NCI-H187 (cell line): ENCODE measurements around the gene DISC1.
"Not testable (repeated sequence)": the region's sequence is repeated elsewhere in the genome, so short reads cannot be mapped to it uniquely, and the experiment has no call there.

Source experiments
- DNase-seq, 2 experiments: peaks; one replicate each; lab custom pipeline; 2025; lab: John Stamatoyannopoulos, UW

DISC1 gene

DNA sequence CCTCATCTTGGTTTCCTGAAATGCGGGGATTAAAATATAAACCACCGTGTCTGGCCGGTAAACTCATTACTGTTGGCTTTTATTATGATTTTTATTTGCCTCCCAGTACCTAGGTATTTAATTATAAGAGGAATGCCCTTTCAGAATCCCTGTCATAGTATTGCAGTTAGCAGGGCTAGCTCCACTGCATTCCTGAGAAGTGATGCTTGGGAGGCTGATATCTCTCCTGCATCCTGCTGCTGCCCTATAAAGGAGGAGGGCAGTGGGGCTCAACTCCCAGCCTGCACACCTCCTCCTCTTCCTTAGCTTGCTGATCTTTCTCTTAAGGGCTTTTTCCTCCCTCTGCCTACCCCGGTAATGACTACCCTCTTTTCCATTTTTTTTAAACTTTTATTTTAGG lies 19.9 kb upstream of the DISC1 start:
- DNase-seq: no peak

DNA sequence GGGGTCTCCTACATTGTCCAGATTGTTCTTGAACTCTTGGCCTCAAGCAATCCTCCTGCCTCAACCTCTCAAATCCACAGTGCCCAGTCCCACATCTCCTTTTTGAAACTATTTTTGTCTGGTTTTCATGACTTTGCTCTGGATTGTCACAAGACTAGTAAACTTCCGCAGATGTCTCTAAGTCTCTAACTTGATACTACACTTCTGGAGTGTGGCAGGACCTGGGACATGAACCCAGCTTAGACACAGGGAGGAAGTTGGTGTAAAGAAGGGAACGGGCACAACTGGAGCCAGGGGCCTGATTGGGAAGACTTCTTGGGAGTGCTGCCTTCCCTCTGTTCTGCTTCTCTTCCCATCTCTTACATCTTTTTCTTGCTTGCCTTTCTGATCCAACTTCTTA lies 16.2 kb upstream of the DISC1 start:
- DNase-seq: no peak

DNA sequence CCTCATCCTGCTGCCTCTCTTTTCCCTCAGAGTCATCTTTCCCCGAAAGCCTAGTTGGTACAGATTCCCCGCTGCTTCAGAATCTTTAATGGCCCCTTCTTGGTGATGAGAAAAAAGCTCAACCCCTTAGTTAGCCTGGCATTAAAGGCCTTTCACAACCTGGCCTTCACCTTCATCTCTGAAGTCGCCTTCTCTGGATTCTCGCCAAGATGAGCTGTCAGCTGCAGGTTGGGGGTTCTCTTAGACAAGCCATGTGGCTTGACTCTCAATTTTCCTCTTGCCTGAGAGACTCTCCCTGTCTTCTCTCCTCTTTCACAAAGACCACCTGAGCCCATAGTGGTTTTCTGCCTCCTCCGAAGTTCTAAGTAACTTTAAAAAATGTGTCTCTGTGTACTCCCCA lies 15.5 kb upstream of the DISC1 start:
- no peak for DNase-seq

DNA sequence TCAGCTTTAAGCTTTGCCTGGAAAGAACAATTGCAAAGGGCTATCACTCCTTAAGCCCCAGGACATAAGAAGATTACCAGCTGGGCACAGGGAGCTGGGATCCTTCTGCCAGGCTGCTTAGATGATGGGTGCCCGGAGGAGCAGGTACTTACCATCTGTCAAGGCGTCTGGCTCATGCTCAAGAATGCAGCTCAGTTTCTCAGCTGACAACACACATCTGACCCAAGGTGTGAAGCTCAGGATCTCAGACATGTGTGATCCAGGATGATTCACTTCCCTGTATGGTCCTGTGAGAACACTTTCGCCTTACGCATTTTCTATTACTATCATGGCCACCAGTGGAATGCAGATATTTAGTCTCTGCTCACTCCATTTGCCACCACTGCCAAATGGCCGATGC lies 14.7 kb upstream of the DISC1 start:
- no peak for DNase-seq

DNA sequence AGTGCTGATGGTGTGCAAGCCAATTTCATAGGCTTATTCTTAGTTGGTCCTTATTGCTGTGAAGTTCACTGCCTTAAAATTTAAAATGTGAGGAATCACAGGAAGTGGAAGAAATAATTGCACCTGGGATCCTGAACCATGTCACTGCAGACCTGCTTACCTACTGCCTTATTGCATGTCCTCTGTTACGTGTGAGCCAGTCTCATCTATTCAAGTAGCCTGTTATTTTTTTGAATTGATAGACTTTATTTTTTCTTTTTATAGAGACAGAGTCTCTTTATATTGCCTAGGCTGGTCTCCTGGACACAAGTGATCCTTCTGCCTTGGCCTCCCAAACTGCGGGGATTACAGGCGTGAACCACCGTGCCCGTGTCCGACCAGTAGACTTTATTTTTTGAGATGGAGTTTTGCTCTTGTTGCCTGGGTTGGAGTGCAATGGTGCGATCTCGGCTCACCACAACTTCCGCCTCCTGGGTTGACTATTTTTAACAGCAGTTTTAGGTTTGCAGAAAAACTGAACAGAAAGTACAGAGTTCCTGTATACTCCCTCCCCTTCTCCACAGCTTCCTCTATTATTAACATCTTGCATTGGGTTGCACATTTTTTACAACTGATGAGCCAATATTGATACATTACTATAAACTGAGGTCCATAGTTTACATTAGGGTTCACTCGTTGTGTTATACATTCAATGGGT lies 14.0 kb upstream of the DISC1 start:
- DNase-seq: no peak

DNA sequence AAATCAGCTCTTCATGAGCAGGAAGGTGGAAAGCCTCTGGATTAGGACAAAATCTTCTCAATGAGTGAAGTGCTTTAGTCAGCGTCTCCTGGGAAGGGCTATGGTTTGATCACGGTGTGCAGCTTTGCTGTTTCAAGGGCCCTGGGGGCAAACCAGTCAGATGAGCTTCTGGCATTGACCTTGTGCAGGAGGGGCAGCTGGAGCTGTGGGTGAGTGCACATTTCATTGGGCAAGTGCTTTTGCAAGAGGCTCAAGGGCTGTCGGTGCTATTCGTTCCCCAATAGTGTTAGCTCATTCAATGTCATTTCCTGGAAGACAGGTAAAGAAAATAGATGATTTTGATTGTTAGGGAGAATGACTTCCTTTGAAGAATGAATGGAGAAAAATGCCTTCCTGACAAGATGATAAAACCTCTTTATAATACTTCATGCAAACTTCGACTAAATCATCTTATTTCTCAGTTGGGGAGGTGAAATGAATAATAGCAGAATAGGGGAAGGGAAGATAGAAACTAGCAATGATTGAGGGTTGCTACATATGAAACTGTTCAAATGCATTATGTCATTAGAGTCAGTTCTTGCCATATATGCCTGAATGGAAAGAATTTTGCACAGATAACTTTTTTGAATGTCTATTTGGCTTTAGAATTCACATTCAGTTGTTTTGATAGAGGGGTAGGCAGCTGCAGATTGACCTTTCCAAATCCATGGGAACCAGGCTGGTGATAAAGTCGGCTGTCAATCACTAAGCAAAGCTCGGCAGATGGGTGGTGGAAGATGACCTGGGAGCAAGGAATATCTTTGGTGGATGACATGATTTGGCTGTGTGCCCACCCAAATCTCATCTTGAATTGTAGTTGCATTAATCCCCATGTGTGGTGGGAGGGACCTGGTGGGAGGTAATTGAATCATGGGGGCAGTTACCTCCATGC lies 12.9 kb upstream of the DISC1 start:
- no peak for DNase-seq

DNA sequence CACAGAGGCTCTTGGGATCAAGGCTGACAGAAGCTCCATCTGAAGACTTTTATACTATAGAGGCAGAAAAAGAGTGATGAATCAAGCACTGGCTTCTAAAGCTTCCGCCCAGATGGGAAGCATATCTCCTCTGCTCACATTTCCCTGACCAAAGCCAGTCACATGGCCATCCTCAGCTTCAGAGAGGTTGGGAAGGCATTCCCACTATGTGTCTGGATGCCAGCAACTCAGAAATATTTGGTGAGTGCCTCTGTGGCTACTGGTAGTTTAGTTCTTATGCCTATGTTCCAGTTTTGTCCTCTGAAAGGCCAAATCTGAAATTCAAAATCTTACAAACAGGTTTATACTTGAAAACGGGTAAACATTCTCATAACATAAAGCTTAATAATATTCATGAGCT lies 9.9 kb upstream of the DISC1 start:
- DNase-seq: no peak

DNA sequence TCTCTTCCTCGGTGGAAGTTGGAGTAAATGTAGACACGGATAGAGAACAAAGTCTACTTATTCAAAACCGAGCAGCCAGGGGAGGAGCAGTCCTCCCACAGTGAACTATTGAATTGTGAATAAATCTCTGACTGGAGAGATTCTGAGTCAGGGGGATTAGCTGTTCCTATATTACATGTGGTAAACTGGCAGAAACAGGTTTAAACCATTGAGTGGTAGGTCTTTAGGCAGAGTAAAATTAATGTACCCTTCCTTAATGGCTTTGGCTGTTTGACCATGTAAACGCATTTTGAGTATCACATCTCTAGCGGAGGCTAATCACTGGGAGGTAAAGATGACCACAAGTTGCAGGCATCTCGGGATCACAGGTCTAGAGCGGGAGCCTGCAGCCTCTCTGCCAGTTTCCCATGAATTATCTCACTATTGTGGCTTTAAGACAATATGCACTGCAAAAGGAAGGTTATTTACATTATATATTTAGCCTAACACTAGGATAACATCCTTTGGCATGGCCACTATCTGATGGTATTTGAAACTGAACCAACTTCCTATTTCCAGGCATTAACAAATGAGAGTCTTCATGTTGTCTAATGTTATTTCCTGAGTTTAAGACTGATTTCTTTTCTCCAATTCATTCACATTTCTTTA lies 7.9 kb upstream of the DISC1 start:
- no peak for DNase-seq

DNA sequence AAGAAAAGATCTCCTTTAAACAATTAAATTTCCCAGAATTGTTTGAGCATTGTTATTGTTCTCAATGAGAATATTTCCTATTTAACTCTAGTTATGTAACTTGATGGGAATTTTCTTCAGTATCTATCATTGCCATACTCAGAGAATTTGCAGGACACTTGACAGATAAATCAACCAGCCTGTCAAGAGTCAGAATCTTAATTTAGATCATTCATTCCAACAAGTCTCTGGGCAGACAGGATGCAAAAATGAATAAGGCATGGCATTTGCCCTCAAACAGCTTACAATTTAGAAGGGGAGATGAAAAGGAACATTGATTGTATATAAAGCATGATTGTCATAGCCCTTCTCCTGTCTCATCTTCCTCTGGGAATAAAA lies 7.3 kb upstream of the DISC1 start:
- no peak for DNase-seq

DNA sequence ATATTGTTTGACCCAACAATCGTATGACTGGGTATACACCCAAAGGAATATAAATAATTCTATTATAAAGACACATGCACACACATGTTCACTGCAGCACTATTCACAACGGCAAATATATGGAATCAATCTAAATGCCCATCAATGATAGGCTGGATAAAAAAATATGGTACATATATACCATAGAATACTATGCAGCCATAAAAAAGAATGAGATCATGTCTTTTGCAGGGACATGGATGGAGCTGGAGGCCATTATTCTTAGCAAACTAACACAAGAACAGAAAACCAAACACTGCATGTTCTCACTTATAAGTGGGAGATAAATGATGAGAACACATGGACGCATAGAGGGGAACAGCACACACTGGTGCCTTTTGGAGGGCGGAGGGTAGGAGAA lies 1.5 kb upstream of the DISC1 start:
- DNase-seq: not testable (repeated sequence)

DNA sequence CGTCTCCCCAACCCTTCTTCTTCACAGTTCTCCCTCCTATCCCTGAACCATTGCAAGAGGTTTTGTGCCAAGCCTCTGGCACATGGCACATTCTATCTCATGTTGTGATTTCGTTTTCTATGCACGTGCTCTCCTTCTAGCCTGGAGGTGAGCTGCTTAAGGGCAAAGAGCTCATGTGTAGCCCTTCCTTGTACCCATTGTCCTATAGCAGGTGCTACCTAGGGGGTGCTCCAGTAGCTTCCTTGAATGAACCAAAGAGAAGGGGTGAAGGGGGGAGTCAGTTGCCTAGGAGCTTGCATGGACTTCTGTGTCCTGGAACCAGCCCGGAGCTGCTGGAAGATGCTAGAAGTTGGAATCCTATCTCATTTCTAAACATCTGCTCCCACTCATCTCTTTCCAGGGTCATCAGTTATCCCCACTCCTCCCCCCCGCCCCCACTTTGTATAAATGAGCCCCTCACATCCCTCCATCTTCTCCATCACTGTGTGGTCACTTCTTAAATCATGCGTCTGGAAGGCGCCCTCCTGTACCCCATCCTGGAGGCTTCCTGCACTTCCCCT lies 535 bp upstream of the DISC1 start:
- no peak for DNase-seq

DNA sequence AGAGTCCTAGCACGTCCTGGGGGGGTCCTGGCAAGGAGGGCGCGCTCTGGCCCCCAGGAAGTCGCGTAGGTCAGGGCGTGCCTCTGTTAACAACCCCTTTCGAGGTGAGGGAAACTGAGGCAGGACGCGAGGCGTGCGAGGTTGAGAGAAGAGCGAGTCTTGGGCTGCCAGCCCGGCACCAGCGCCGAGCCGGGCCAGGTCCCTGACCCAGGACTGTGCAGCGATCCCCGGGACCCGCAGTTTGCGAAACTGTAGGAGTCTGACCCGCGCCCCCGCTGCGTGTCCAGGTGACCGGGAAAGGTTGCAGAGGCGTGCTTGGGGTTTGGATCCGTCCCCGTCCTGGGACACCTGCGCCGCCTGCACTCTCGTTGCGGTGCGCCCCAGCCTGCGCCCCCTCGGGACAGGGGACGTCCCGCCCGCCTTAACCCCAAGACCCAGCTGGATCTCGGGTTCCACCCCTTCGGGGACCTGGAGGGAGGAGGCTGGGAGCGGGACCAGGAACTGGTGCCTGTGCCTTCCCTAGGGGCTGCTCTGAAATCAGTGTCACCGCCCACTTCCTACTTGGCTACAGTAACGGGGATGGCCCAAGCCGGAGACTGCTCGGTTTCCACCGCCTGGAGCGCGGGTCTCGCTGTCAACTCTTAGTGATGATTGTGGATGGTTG lies 493 bp downstream of the DISC1 start:
- no peak for DNase-seq

DNA sequence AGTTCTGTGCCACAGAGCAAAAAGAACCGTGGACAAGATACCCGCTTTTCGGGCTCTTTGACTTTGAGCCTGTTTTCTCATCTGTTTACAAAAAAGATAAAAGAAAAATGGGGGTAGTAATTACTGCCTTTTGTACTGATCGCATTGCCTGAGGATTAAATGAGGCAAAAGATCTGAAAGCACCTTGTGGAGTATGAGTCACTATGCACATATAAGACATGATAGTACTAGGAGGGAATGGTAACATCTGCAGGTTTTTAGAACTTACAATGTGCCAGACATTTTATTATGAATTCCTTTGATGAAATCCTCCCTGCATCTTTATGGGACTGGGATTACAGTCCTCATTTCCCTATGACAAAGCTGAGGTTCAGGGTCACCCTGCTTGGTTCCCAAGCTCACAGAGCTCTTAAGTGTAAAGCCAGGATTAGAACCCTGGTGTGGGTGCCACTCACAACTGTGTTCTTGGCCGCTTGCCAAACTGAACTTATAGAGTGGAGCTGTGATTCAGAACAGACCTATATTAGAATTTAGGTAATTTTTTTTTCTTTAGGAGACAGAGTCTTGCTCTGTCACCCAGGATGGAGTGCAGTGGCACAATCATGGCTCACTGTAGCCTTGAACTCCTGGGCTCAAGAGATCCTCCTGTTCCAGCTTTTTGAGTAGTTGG lies 1.8 kb downstream of the DISC1 start:
- DNase-seq: no peak

DNA sequence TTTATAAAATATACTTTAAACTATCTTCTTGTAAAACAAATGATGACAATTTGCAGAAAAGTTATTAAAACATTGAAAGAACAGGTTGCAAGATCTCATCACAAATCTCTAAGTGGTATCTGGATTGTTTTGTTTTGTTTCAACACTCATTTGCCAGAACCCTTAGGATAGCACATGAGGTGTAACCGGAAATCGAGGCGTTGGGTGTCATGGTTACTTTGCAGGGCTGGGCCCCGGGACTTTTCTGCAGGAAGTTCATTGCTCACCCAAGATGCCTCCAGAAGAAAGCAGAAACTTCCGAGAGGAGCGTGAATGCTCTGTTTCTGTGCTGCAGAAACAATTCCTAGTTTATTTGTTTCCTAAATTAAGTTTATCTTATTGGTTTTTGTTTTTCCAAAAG lies 2.5 kb downstream of the DISC1 start:
- no peak for DNase-seq

DNA sequence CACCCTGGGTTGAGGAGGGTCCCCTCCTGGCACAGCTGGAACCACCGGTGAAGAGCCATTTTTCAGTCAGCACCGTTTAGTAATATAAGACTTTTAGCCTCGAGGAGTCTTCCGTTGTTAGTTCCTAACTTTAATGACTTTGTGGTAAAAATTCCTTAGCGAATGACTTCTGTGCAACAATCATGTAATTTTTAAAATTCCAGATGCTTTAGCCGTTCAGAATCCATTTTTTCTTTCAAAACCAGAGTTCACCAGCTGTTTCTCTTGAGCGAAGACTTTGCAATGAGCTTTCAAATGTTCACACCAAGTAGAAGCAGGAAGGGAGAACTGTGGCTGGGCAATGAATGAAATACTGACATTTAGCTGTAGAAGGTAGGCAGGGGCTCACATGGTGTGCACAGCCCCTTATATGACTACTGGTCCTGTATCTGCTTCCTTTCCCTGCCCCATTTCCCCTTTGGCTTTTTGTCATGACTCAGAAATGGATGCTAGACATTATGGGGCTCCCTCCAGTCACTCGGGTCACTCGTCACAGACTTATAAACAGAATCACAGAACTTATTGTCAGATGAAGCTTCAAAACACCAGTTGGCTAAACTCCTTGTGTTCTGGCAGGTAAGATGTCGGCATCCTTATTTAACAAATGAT lies 4.1 kb downstream of the DISC1 start:
- no peak for DNase-seq

DNA sequence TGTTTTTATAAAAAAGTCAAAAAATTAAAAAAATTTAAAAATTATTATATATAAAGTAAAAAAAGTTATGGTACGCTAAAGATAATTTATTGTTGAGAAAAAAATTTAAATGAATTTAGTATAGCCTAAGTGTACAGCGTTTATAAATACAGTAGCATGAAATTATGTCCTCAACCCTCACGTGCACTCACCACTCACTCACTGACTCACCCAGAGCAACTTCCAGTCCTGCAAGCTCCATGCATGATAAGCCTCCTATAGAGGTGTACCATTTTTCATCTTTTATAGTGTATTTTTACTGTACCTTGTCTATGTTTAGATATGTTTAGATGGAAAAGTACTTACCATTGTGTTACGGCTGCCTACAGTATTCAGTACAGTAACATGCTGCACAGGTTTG lies 5.1 kb downstream of the DISC1 start:
- no peak for DNase-seq

DNA sequence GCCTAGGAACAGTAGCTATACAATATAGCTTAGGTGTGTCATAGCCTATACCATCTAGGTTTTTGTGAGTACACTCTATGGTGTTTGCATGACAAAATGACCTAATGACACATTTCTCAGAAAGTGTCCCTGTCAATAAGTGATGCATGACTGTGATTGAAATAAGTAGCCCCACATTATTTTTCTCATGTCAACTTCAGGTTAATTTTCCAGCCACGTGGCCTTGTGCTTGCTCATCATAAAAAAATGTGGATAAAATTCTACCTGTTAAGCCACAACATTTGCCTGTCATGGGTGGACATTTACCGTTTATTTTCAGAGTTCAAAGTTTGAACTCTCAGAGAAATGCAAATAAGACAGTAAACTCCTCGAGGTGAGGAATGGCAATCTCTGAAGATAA lies 5.5 kb downstream of the DISC1 start:
- no peak for DNase-seq

DNA sequence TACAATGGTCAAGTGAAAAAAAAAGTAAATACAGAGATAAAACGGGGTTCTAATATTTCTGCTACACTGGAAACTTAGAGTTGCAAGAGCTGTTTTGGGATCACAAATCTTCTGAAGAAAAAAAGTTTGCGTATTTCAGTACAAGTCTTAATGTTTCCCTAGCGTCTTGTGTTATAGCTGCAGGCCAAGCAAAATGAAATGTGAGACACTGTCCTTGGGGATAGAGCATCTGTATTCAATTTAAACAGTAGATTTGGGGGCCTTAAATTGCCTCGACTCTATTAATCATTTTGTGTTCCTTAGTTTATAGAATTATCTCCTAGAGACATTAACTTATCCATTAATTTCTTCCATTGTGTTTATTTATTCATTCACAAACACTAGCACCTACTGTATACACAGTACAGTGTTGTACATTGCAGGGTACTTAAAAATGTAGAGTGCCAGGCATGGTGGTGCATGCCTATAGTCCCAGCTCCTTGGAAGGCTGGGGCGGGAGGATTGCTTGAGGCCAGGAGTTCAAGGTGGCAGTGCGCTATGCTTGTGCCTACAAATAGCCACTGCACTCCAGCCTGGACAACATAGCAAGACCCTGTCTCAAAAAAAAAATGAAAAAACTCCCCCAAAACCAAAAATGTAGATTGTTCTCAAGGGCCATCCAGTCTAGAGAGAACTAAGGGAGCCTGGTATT lies 7.9 kb downstream of the DISC1 start:
- DNase-seq: no peak

DNA sequence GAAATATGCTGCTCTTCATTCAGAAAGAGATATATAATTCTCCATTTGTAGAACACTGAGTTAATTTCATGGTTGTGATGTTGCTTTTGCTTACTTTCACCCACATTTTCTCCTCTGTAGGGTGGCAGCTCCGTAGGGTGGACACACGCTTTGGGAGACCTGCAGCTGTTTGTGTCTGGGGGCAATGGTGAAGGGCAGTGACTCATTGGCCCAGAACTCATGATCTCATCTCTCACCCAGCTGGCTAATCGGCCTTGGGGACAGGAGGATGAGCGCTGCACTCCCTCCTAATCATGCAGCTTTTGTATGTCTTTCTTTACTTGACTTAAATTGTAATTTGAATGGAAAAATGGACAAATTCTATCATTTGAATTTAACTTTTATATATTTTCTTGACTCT lies 9.6 kb downstream of the DISC1 start:
- DNase-seq: no peak

DNA sequence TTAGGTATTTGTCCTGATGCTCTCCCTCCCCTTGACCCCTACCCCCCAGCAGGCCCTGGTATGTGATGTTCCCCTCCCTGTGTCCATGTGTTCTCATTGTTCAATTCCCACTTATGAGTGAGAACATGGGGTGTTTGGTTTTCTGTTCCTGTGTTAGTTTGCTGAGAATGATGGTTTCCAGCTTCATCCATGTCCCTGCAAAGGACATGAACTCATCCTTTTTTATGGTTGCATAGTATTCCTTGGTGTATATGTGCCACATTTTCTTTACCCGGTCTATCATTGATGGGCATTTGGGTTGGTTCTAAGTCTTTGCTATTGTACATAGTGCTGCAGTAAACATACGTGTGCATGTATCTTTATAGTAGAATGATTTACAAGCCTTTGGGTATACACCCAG lies 10.3 kb downstream of the DISC1 start:
- DNase-seq: not testable (repeated sequence)

DNA sequence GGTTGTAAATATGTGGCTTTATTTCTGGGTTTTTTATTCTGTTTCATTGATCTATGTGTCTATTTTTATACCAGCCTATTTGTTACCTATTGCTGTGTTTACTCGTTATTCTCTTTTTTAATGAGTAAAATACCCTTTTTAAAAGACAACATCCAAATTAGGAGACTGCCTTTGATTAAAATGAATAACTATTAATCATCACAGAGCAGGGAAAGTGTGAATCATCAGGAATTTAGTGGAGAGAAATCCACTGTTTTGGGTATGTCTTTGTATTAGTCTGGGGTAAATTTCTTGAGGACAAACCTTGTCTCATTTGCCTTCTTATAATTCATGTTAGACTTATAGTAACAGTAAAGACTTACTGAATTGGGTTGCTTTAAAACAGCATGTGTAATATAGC lies 12.1 kb downstream of the DISC1 start:
- no peak for DNase-seq
